GM11168 (cell line): ENCODE measurements around the gene ADH1B.

Experiments
- in situ Hi-C: fragments of 300-500 bp; cut with MboI; formaldehyde crosslinking; loops from one replicate; pipeline ENCODE4 v1.12.0; 2022; ENCODE audit warnings: low sequenced_read_pairs; ENCODE audit not compliant: unreplicated experiment

ADH1B gene

GRCh38 chr4:99264927-99265326 lies 56.3 kb downstream of the ADH1B start:
- in situ Hi-C loops: no loop called here
